ENCODE data around the gene ASCL5.

The ASCL5 gene

DNA sequence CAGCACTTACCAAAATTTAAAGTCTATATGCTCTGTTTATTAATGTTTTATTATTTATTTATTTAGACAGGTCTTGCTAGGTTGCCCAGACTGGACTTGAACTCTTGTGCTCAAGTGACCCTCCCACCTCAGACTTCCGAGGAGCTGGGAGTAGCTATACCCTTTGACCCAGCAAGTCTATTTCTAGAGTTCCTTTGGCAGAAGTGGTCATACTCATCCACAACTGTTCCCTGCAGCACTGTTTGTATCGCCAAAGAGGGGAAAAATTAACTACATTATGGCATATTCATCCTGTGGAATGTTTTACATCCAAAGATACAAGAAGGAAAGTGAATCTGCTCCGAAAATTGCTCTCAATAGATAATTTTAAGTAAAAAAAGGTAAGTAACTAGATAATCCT lies 43.2 kb downstream of the ASCL5 start:
- H3K27ac ChIP-seq, result no peak overlapping the region
- TF ChIP-seq CTCF (conservative IDR thresholded peaks at IDR 0.05) (no peak), ZFX (IDR thresholded peaks at IDR 0.05) (no peak)

- H3K27ac ChIP-seq, result no peak overlapping the region
- TF ChIP-seq CTCF (conservative IDR thresholded peaks at IDR 0.05), result no peak
- no peak for TF ChIP-seq ZFX (IDR thresholded peaks at IDR 0.05)
Measured at GRCh38 chr1:201080135-201080534, 46.8 kb downstream of the ASCL5 start.

DNA sequence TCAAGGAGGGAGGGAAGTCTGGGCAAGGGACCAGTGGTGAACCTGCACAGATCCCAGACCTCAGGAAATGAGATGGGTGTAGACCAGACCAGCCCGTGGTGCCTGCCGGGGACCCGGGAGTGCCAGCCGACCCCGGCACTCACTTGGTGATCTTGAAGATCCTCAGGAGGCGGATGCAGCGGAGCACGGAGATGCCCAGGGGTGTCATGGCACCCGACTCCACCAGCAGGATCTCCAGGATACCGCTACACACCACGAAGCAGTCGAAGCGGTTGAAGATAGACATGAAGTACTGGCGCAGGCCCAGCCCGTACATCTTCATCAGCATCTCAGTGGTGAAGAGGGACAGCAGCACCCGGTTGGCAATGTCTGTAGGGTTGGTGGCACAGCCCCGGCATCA lies 49.2 kb downstream of the ASCL5 start:
- TF ChIP-seq ZFX (IDR thresholded peaks at IDR 0.05), result no peak
- TF ChIP-seq CTCF (conservative IDR thresholded peaks at IDR 0.05), result no peak

GRCh38 chr1:201077116-201077515 lies 49.9 kb downstream of the ASCL5 start:
- H3K27ac ChIP-seq, result no peak overlapping the region
- no peak for TF ChIP-seq CTCF (conservative IDR thresholded peaks at IDR 0.05)
- TF ChIP-seq ZFX (IDR thresholded peaks at IDR 0.05), result no peak

More for the DNA sequence above, 49.2 kb downstream of the ASCL5 start:
- no peak overlapping the region for H3K27ac ChIP-seq

- H3K27ac ChIP-seq, result no peak overlapping the region
- TF ChIP-seq CTCF (conservative IDR thresholded peaks at IDR 0.05) (no peak), ZFX (IDR thresholded peaks at IDR 0.05) (no peak)
Measured at GRCh38 chr1:201076092-201076491, 50.9 kb downstream of the ASCL5 start.

- TF ChIP-seq ZFX (IDR thresholded peaks at IDR 0.05), result no peak
- no peak for TF ChIP-seq CTCF (conservative IDR thresholded peaks at IDR 0.05)
- H3K27ac ChIP-seq, result no peak overlapping the region
Measured at GRCh38 chr1:201074018-201074417, 53.0 kb downstream of the ASCL5 start.

GRCh38 chr1:201072922-201073321 lies 54.1 kb downstream of the ASCL5 start:
- TF ChIP-seq CTCF (conservative IDR thresholded peaks at IDR 0.05) (no peak), ZFX (IDR thresholded peaks at IDR 0.05) (no peak)

More at GRCh38 chr1:201072922-201073321, 54.1 kb downstream of the ASCL5 start:
- H3K27ac ChIP-seq, result no peak overlapping the region

Data from C4-2B (cell line).